Large intestine (tissue), 3 donors: ENCODE data around the gene HLA-DOB. TPM values are rescaled to one million over a fixed set of nuclear protein-coding genes. Genes with fewer than 3 reads are reported as not detected.

Experiments
- DNase-seq, 2 donors: peaks; one replicate each; pipeline versions ENCODE4 v3.0.0 to v3.0.0-alpha.2; 2013
- H3K27ac ChIP-seq: one replicate; pipeline ENCODE4 v1.5.1; 2013; ENCODE audit warnings: low read length
- H3K27me3 ChIP-seq: 2 replicates; pipeline ENCODE4 v1.6.1; 2013; ENCODE audit warnings: low read length; ENCODE audit not compliant: control insufficient read depth, insufficient read depth
- H3K36me3 ChIP-seq: 2 replicates; pipeline ENCODE4 v1.6.1; 2013; ENCODE audit warnings: low read length; ENCODE audit not compliant: control insufficient read depth, insufficient read depth
- H3K4me1 ChIP-seq: one replicate; pipeline ENCODE4 v1.6.1; 2013; ENCODE audit warnings: low read length; ENCODE audit not compliant: control insufficient read depth, insufficient read depth
- H3K4me3 ChIP-seq: one replicate; pipeline ENCODE4 v1.5.1; 2013; ENCODE audit warnings: low read length
- H3K9me3 ChIP-seq: one replicate; pipeline ENCODE4 v1.6.1; 2013; ENCODE audit warnings: mild to moderate bottlenecking, low read depth, low read length, moderate library complexity; ENCODE audit not compliant: control insufficient read depth
- WGBS: methylation state at CpG from one replicate; pipeline ENCODE4 v1.1.5; 2013; ENCODE audit warnings: low lambda C conversion rate; ENCODE audit not compliant: insufficient coverage; 5-methylcytosine and 5-hydroxymethylcytosine counted together
- polyA plus RNA-seq: library from polyadenylated mRNA; unstranded; fragments of 120-200 nt; gene quantifications from one replicate; pipeline ENCODE4 v1.2.1, GENCODE V29; 2013

Gene HLA-DOB
- polyA plus RNA-seq, 1 donor = 0.94 TPM

GRCh38 chr6:32835167-32835893 lies 18.5 kb upstream of the HLA-DOB start:
- no peaks in the 10 kb centered on the region for H3K9me3 ChIP-seq
- no peak for DNase-seq
- H3K27me3 ChIP-seq = no peaks in the 10 kb centered on the region
- peaks cover 5% of the 10 kb centered on the region for H3K4me1 ChIP-seq
- peaks cover 17% of the 10 kb centered on the region for H3K36me3 ChIP-seq
- 93% methylated on average over 3 of the region's 16 CpGs for WGBS
- H3K4me3 ChIP-seq = no peak overlapping the region
- H3K27ac ChIP-seq = no peak overlapping the region

GRCh38 chr6:32833664-32834063 lies 16.9 kb upstream of the HLA-DOB start:
- H3K4me3 ChIP-seq = no peak overlapping the region
- H3K36me3 ChIP-seq = peaks cover 22% of the 10 kb centered on the region
- H3K9me3 ChIP-seq = no peaks in the 10 kb centered on the region
- H3K27me3 ChIP-seq = no peaks in the 10 kb centered on the region
- H3K4me1 ChIP-seq = peaks cover 5% of the 10 kb centered on the region
- 67% methylated on average over 1 of the region's 5 CpGs for WGBS
- DNase-seq = no peak
- no peak overlapping the region for H3K27ac ChIP-seq

GRCh38 chr6:32832535-32832934 lies 15.7 kb upstream of the HLA-DOB start:
- DNase-seq = no peak
- no peaks in the 10 kb centered on the region for H3K4me1 ChIP-seq
- no peak overlapping the region for H3K4me3 ChIP-seq
- no peaks in the 10 kb centered on the region for H3K27me3 ChIP-seq
- H3K36me3 ChIP-seq = peaks cover 22% of the 10 kb centered on the region
- 60% methylated on average over 1 of the region's 13 CpGs for WGBS
- no peaks in the 10 kb centered on the region for H3K9me3 ChIP-seq
- no peak overlapping the region for H3K27ac ChIP-seq

GRCh38 chr6:32830936-32831335 lies 14.1 kb upstream of the HLA-DOB start:
- Histone ChIP-seq H3K4me3 (no peak overlapping the region), H3K9me3 (no peaks in the 10 kb centered on the region), H3K36me3 (peaks cover 22% of the 10 kb centered on the region), H3K4me1 (no peaks in the 10 kb centered on the region), H3K27me3 (no peaks in the 10 kb centered on the region), H3K27ac (no peak overlapping the region)
- WGBS = no CpG with 5 or more reads among the region's 5 CpGs
- DNase-seq = no peak

GRCh38 chr6:32830017-32830416 lies 13.2 kb upstream of the HLA-DOB start:
- no peaks in the 10 kb centered on the region for H3K4me1 ChIP-seq
- no peak overlapping the region for H3K4me3 ChIP-seq
- H3K27ac ChIP-seq = no peak overlapping the region
- 100% methylated on average over 2 of the region's 5 CpGs for WGBS
- peaks cover 19% of the 10 kb centered on the region for H3K36me3 ChIP-seq
- no peaks in the 10 kb centered on the region for H3K9me3 ChIP-seq
- DNase-seq = no peak
- H3K27me3 ChIP-seq = no peaks in the 10 kb centered on the region

- Histone ChIP-seq H3K4me1 (no peaks in the 10 kb centered on the region), H3K27ac (no peak overlapping the region), H3K4me3 (no peak overlapping the region), H3K27me3 (no peaks in the 10 kb centered on the region), H3K36me3 (peaks cover 19% of the 10 kb centered on the region), H3K9me3 (no peaks in the 10 kb centered on the region)
- 71% methylated on average over 1 of the region's 7 CpGs for WGBS
- DNase-seq = no peak
Observed at GRCh38 chr6:32829495-32829894, 12.7 kb upstream of the HLA-DOB start.

GRCh38 chr6:32827025-32827424 lies 10.2 kb upstream of the HLA-DOB start:
- H3K4me3 ChIP-seq = no peak overlapping the region
- peaks cover 15% of the 10 kb centered on the region for H3K36me3 ChIP-seq
- H3K9me3 ChIP-seq = no peaks in the 10 kb centered on the region
- 100% methylated on average over 2 of the region's 3 CpGs for WGBS
- H3K27me3 ChIP-seq = no peaks in the 10 kb centered on the region
- H3K27ac ChIP-seq = no peak overlapping the region
- no peaks in the 10 kb centered on the region for H3K4me1 ChIP-seq
- DNase-seq = no peak

GRCh38 chr6:32825966-32826365 lies 9.2 kb upstream of the HLA-DOB start:
- Histone ChIP-seq H3K27me3 (no peaks in the 10 kb centered on the region), H3K27ac (no peak overlapping the region)

GRCh38 chr6:32819729-32820128 lies 2.9 kb upstream of the HLA-DOB start:
- WGBS = no CpG with 5 or more reads among the region's 3 CpGs
- Histone ChIP-seq H3K4me1 (no peaks in the 10 kb centered on the region), H3K4me3 (no peak overlapping the region), H3K27me3 (peaks cover 5% of the 10 kb centered on the region), H3K9me3 (no peaks in the 10 kb centered on the region), H3K36me3 (no peaks in the 10 kb centered on the region), H3K27ac (no peak overlapping the region)
- DNase-seq = no peak

More at GRCh38 chr6:32825966-32826365, 9.2 kb upstream of the HLA-DOB start:
- Histone ChIP-seq H3K9me3 (no peaks in the 10 kb centered on the region), H3K4me3 (no peak overlapping the region), H3K36me3 (peaks cover 11% of the 10 kb centered on the region), H3K4me1 (no peaks in the 10 kb centered on the region)
- no CpG with 5 or more reads among the region's 2 CpGs for WGBS
- DNase-seq = peak in 1 of 2 donors; percentile 31

GRCh38 chr6:32818867-32819266 lies 2.1 kb upstream of the HLA-DOB start:
- Histone ChIP-seq H3K27me3 (peaks cover 11% of the 10 kb centered on the region), H3K27ac (no peak overlapping the region), H3K4me1 (no peaks in the 10 kb centered on the region), H3K4me3 (no peak overlapping the region), H3K9me3 (no peaks in the 10 kb centered on the region), H3K36me3 (no peaks in the 10 kb centered on the region)
- no peak for DNase-seq
- WGBS = 100% methylated on average over 1 of the region's 2 CpGs

- DNase-seq = no peak
- H3K27ac ChIP-seq = no peak overlapping the region
- H3K4me3 ChIP-seq = no peak overlapping the region
- no peaks in the 10 kb centered on the region for H3K36me3 ChIP-seq
- no peaks in the 10 kb centered on the region for H3K4me1 ChIP-seq
- 100% methylated on average over 2 of the region's 2 CpGs for WGBS
- no peaks in the 10 kb centered on the region for H3K9me3 ChIP-seq
- peaks cover 24% of the 10 kb centered on the region for H3K27me3 ChIP-seq
Observed at GRCh38 chr6:32815996-32816395, 806 bp downstream of the HLA-DOB start.
